GM18526 (cell line): Measurements from ENCODE around the gene TRAPPC10.

ENCODE experiments used
- POLR2A ChIP-seq: IDR thresholded peaks from 3 replicates; pipeline ENCODE4 v1.6.1; 2011; ENCODE audit not compliant: insufficient read length; ENCODE audit errors: extremely low read depth

Gene TRAPPC10

GRCh38 chr21:43974791-43975468 lies 37.2 kb upstream of the TRAPPC10 start:
- TF ChIP-seq POLR2A, result no peak

GRCh38 chr21:43975469-43976098 lies 36.5 kb upstream of the TRAPPC10 start:
- no peak for TF ChIP-seq POLR2A

- TF ChIP-seq POLR2A, result no peak
Observed at GRCh38 chr21:43976661-43977060, 35.4 kb upstream of the TRAPPC10 start.

GRCh38 chr21:43978060-43978459 lies 34.0 kb upstream of the TRAPPC10 start:
- TF ChIP-seq POLR2A, result no peak

GRCh38 chr21:43979654-43980053 lies 32.5 kb upstream of the TRAPPC10 start:
- TF ChIP-seq POLR2A, result no peak

DNA sequence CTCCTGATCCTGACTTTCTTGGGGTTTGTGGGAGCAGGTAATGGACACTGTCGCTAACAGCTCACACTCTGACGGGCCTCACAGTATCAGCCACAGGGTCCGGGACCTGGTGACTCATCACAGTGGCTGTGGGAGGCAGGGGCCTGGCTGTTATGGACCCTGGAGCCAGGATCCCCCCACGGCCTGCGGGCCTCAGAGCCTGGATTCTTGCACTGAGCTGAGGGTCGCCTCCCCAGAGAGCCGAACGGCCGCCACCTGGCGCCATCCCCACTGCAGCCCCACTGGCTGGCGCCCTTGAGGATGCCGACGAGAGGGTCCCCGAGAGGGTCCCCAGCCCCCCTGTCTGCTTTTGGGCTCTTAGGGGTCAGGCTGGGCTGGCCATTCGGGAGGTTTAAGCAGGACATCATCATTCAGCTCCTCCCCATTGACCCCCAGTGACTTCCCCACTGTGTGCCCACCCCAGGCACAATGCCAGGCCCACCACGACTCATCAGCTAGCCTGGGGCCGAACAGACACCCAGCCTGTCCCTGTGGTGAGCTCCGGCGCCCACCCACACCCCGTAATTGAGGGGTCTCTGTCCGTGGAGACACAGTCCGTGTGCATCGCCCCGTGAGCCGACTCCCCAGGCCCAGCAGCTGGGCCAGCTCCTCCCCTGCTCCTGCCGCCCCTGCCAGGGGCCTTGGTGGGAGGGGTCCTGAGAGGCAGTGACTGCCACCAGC lies 30.8 kb upstream of the TRAPPC10 start:
- TF ChIP-seq POLR2A, result no peak

DNA sequence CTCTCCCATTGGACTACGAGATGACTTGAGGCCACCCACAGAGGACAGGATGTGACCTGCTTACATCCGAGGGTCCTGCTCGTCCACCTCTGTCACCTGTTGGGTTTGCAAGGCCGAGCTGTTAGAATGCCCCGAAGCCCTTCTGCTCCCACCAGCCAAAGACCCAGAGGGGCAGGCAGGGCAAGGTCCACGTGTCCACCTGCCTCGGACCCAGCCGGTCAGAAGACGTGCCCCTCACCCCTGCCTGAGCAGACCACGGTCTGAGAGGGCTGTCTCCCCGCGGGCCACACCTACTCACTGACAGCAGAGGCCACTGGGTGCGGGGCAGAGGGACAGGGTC lies 30.3 kb upstream of the TRAPPC10 start:
- TF ChIP-seq POLR2A, result no peak

DNA sequence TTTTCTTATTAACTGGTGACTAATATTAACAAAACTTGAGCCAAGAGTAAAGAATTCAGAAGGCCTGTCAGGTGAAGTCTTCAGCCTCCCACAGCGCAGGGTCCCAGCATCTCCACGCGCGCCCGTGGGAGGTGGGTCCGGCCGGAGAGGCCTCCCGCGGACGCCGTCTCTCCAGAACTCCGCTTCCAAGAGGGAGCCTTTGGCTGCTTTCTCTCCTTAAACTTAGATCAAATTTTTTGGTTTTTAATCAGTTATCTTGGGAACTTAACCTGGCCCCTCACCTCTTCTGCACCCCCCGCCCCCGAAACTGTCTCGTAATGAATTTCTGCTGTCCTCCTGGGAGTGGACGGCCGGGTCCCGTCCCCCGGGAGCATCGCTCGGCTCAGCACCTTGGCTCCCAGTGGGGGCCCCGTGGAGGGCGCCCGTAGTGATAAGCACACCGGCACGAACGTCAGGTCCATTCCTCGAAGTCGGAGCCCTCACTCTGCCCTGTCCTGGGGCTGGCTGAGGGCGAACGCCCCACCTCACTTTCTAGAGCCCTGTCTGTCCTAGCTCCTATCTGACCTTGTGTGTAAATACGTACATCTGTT lies 29.5 kb upstream of the TRAPPC10 start:
- TF ChIP-seq POLR2A, result no peak

DNA sequence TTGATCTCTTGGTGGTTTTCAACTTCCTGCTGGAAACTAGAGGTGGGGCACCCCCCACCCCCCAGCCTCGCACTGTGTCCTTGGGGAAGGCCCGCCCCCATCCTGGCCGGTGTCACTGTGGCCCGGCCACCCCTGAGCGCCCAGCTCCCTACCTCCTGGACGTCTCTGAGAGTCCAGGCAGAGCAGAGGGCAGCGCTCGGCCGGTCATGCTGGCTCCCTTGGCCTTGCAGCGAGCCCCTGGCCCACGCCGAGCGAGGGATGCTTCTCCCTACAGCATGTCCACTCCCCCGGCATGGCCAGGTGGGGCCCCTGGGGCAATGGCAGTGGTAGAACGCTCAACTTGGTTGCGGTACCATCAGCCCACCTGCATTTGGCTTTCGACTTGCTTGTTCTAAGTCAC lies 28.7 kb upstream of the TRAPPC10 start:
- no peak for TF ChIP-seq POLR2A

GRCh38 chr21:43983860-43984420 lies 28.2 kb upstream of the TRAPPC10 start:
- TF ChIP-seq POLR2A, result no peak

DNA sequence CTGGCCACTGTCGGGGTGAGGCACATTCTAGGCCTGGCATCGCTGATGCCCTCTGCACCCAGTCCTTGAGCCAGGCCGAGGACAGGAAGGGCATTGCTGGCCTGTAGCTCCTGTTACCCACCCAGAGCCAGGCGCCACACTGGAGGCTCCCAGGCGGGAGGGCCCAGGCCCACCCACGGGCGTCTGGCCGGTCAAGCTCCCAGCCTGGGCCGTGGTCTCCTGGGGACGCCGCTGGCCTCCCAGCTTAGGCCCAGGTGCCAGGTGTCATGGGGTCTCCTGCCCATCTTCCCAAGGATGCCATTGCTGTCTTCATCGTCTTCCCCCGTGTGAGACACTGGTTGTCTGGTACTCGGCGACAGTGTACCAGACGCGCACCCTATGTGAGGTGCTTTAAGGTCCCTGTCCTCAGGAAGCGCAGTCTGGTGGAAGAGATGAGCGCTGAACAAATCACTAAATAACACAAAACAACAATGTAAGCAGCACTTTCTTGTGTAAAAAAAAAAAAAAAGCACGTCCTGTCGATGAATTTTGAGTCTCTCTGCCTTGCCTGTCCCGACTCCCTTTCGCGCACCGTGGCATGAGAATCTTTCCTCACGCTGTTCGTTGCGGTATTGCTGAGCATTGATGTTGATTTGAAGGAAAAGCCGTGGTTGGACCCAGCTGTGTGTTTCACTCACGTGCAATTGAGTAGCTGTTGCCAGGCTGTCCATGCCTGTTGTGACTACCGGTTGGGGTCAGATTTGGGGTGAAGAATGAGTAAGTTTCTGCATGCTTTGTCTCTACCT lies 27.0 kb upstream of the TRAPPC10 start:
- no peak for TF ChIP-seq POLR2A

- TF ChIP-seq POLR2A, result no peak
Observed at GRCh38 chr21:43985690-43986251, 26.3 kb upstream of the TRAPPC10 start.

DNA sequence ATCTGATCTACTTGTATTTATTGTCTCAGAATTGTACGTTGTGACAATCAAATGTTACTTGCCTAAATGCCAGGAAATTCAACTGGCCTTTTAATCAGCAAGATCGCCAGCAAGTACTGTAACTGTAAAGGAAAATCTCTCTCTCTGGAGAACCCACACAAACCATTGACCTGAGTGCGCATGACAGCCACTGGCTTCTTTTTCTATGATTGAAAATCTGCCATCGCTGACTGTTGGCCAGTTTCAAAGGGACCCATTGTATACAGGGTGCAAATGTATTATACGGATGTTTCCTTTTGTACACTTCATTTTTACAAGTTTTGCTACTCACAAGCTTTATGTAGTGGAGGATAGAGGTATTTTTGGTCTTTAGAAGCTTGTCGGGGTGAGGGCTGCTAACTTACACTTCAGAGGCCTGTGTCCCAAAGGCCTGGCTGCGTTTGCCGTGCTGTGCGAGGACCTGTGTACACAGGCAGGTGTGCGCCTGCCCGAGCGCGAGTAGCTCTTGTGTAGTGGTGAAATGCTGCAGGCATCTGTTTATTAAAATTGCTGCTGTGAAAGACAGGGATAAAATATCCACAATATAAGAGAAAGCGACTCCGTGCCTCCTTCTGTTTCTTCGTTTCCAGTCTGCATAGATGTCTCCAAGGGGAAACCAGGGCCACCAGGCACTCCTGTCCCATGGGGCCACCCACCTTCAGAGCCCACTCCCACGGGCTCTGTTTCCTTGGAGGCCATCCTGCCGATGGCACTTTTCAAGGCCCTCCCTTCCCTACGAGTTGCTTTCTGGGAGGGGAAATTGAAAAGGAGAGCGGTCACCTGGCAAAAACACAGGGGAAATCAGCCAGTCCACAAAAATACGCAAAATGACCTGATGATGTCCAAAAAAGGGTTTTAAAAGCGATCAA lies 25.3 kb upstream of the TRAPPC10 start:
- TF ChIP-seq POLR2A, result no peak

DNA sequence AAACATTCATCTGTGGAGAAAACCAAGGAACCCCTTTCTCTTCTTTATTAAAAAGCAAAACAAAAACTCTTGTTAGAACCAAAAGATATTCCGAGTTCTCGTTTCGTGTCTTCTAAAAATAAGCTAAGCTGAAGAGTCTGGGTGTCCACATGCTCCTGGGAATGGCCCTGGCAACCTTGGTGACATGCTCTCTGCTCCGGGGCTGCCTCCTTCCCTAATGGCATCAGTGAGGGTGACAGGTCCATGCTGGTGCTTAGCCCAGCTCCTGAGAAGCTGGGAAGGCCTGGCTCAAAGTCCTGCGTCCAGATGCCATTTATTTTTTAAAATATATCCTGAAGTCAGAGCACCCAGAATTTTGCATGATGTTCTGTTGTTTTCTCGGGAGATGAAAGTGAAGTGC lies 24.6 kb upstream of the TRAPPC10 start:
- no peak for TF ChIP-seq POLR2A
